K562 (cell line): ENCODE results near the gene TPO. TPM values are rescaled to one million over a fixed set of nuclear protein-coding genes. Genes with fewer than 3 reads are reported as not detected.
A peak's percentile ranks its signal among the peaks of the same experiment; 100 is the strongest.

ENCODE experiments used
- ATAC-seq: fragments of 200-7000 bp; cut with Tn5 transposase; 3 replicates; pipeline ENCODE4 v1.9.1; 2020; ENCODE audit warnings: moderate library complexity
- BruUV-seq: library from RNA; stranded (reverse); fragments of 400-500 nt; replicated peaks from 2 replicates; lab custom pipeline; 2021; lab: Mats Ljungman, UMichigan
- CTCF ChIA-PET: fragments of 300-600 bp; formaldehyde crosslinking; extraction: SDS; loops from one replicate; lab custom pipeline; 2021; ENCODE audit warnings: low intra/inter-chr PET ratio; lab: Yijun Ruan, JAX
- POLR2A ChIA-PET: fragments of 300-600, 350-650 bp; sonication (Branson Sonifier 250); formaldehyde crosslinking; extraction: SDS; loops from one replicate; lab custom pipeline; 2021; ENCODE audit warnings: antibody characterized with exemption, inconsistent platforms; lab: Yijun Ruan, JAX
- DNase-seq, 4 experiments: peaks; one replicate each; pipeline versions ENCODE4 v3.0.0 to v3.0.0-alpha.2; 2011 to 2018; ENCODE audit warnings: low spot score in 3 of 4, mixed read lengths in 3 of 4; ENCODE audit errors: extremely low read depth in 1 of 4
- FAIRE-seq: peaks from 2 replicates; lab custom pipeline; 2011; peaks lifted over from hg19 to GRCh38; lab: Jason Lieb, UNC
- H2AFZ ChIP-seq: 2 replicates; pipeline ENCODE4 v1.6.0; 2011; ENCODE audit warnings: low read depth, low read length, control low read depth, inconsistent platforms
- H3K27ac ChIP-seq: fragments of 200-600 bp; 3 replicates; pipeline ENCODE4 v1.8.0; 2011; ENCODE audit warnings: low read depth, mild to moderate bottlenecking, control low read depth, inconsistent platforms, low read length, moderate library complexity, mixed read lengths; ENCODE audit errors: extremely low read depth
- H3K27me3 ChIP-seq, 2 experiments: fragments of 300-600 bp in 1 of 2; 2 replicates in 1 of 2; 3 replicates in 1 of 2; pipeline versions ENCODE4 v1.6.0 to v1.8.0; 2011; ENCODE audit warnings: inconsistent platforms in 2 of 2, low read length in 2 of 2, mild to moderate bottlenecking in 1 of 2, mixed read lengths in 1 of 2, moderate library complexity in 1 of 2; ENCODE audit not compliant: control insufficient read depth in 2 of 2, insufficient read depth in 2 of 2
- H3K36me3 ChIP-seq: fragments of 300-600 bp; 3 replicates; pipeline ENCODE4 v1.8.0; 2011; ENCODE audit warnings: mild to moderate bottlenecking, low read length, inconsistent platforms; ENCODE audit not compliant: control insufficient read depth, insufficient read depth
- H3K4me1 ChIP-seq, 2 experiments: fragments of 200-600 bp in 1 of 2; replicated peaks in 1 of 2; 2 replicates in 1 of 2; 3 replicates in 1 of 2; pipeline versions ENCODE4 v1.5.1 to v1.8.0; 2011; ENCODE audit warnings: inconsistent platforms in 2 of 2, low read length in 2 of 2, mild to moderate bottlenecking in 1 of 2, mixed read lengths in 1 of 2, moderate library complexity in 1 of 2; ENCODE audit not compliant: control insufficient read depth in 2 of 2, insufficient read depth in 2 of 2
- H3K4me2 ChIP-seq: 2 replicates; pipeline ENCODE4 v1.6.1; 2011; ENCODE audit warnings: low read length, control low read depth, inconsistent platforms, mixed read lengths; ENCODE audit not compliant: insufficient read depth
- H3K4me3 ChIP-seq: fragments of 200-600 bp; sonication (generic), shearing (Covaris generic); 2 replicates; pipeline ENCODE4 v1.5.1; 2016; ENCODE audit warnings: control low read depth, inconsistent platforms
- H3K79me2 ChIP-seq: fragments of 200-600 bp; 3 replicates; pipeline ENCODE4 v1.8.0; 2011; ENCODE audit warnings: low read length, inconsistent platforms; ENCODE audit not compliant: control insufficient read depth, insufficient read depth
- H3K9ac ChIP-seq, 2 experiments: 2 replicates each; pipeline versions ENCODE4 v1.6.0 to v1.6.1; 2011; ENCODE audit warnings: low read depth in 2 of 2, low read length in 2 of 2, control low read depth in 1 of 2, inconsistent platforms in 1 of 2, mild to moderate bottlenecking in 1 of 2, mixed read lengths in 1 of 2; ENCODE audit not compliant: insufficient read depth in 1 of 2
- H3K9me1 ChIP-seq: one replicate; pipeline ENCODE4 v1.6.0; 2011; ENCODE audit warnings: inconsistent platforms, mild to moderate bottlenecking, low read length, moderate library complexity; ENCODE audit not compliant: control insufficient read depth, insufficient read depth
- H3K9me3 ChIP-seq: replicated peaks from 2 replicates; pipeline ENCODE4 v1.5.1; 2011; ENCODE audit warnings: low read depth, low read length, inconsistent platforms; ENCODE audit not compliant: control insufficient read depth, insufficient read depth
- H4K20me1 ChIP-seq: replicated peaks from 2 replicates; pipeline ENCODE4 v1.6.1; 2011; ENCODE audit warnings: low read length, inconsistent platforms, mixed read lengths; ENCODE audit not compliant: control insufficient read depth, insufficient read depth
- EGR1 ChIP-seq: fragments of 450-650 bp; conservative IDR thresholded peaks from 2 replicates; pipeline ENCODE4 v1.6.1; 2017; ENCODE audit warnings: mild to moderate bottlenecking
- MBD1 ChIP-seq: fragments of 250-450 bp; sonication (Bioruptor Pico); IDR thresholded peaks from 2 replicates; pipeline ENCODE4 v1.8.0; 2022; ENCODE audit warnings: inconsistent platforms
- whole genome bisulfite sequencing: fragments of 100-300 bp; shearing (Covaris generic); methylation state at CpG from one replicate; pipeline ENCODE4 v1.1.6; 2016; ENCODE audit warnings: low coverage, mixed read lengths; ENCODE audit not compliant: insufficient coverage; ENCODE audit errors: missing lambda C conversion rate; 5-methylcytosine and 5-hydroxymethylcytosine counted together
- in situ Hi-C: fragments of 300-500 bp; cut with MboI; formaldehyde crosslinking; loops from 4 replicates; pipeline ENCODE4 v1.15.0; 2018; ENCODE audit warnings: inconsistent platforms, mixed read lengths
- intact Hi-C: fragments of 100-400 bp; cut with micrococcal nuclease; formaldehyde crosslinking; loops from 2 replicates; pipeline ENCODE4 v1.14.2; 2022
- polyA plus RNA-seq, 8 experiments: library from polyadenylated mRNA; depleted of rRNA in 4 of 8; stranded (reverse) in 5 of 8; unstranded in 3 of 8; fragments of >200 nt; fragmentation: Nextera tagmentation in 2 of 8; fragmentation: Illumina TruSeq in 1 of 8; extraction: Ambion mirVana in 2 of 8; extraction: Trizol in 1 of 8; gene quantifications; 2 replicates each; pipeline versions ENCODE4 v1.2.1 to v1.2.3, GENCODE V29; 2011 to 2014; ENCODE audit warnings: inconsistent platforms in 1 of 8, missing spikeins in 1 of 8
- total RNA-seq, 7 experiments: library from RNA; depleted of rRNA in 6 of 7; stranded (reverse); fragments of >200 nt in 6 of 7; fragmentation: Illumina TruSeq in 2 of 7; extraction: Trizol in 2 of 7; gene quantifications; 2 replicates each; pipeline versions ENCODE4 v1.2.1 to v1.2.3, GENCODE V29; 2011 to 2021; ENCODE audit warnings: low replicate concordance in 1 of 7

Gene TPO
- total and polyA plus RNA-seq, 9 of the 15 experiments (the other 6 are each of a cell fraction or from before 2014, with no cell fraction given) = not detected

GRCh38 chr2:1405124-1405523 is 8.1 kb upstream of the TPO start:
- H3K27me3 ChIP-seq = peaks cover 0 to 17% of the 10 kb centered on the region in 2 experiments; a peak in 1 of 5 replicates
- no TSS peak for BruUV-seq
- CTCF ChIA-PET = no interaction called here

More at GRCh38 chr2:1405124-1405523, 8.1 kb upstream of the TPO start:
- 0% methylated on average over 1 of the region's 1 CpG for WGBS
- FAIRE-seq = no peak
- H2AFZ ChIP-seq = no peak overlapping the region
- H3K27ac ChIP-seq = no peak overlapping the region
- DNase-seq = no peak
- no peak overlapping the region for H3K4me3 ChIP-seq
- no peak for ATAC-seq
- H3K4me1 ChIP-seq = no peaks in the 10 kb centered on the region
- H3K9ac ChIP-seq = no peak overlapping the region
- TF ChIP-seq MBD1 (CRISPR knock-in tag) = no peak
- 0 out of 2 replicates have a peak, but pooled peaks have one; percentile 5 for TF ChIP-seq EGR1
- POLR2A ChIA-PET = no interaction called here
- H3K79me2 ChIP-seq = no peaks in the 10 kb centered on the region
- intact Hi-C loops = no loop called here
- no peaks in the 10 kb centered on the region for H3K9me1 ChIP-seq
- no peak overlapping the region for H3K4me2 ChIP-seq
- no peaks in the 10 kb centered on the region for H4K20me1 ChIP-seq
- H3K9me3 ChIP-seq = no peaks in the 10 kb centered on the region
- in situ Hi-C loops = no loop called here
- no peaks in the 10 kb centered on the region for H3K36me3 ChIP-seq
